ENCODE data around the gene SLIT3. TPM values are rescaled to one million over a fixed set of nuclear protein-coding genes. Genes with fewer than 3 reads are reported as not detected.

SLIT3 gene
- total and polyA plus RNA-seq, 2 experiments from 2014 or later: 0.59 to 0.71 TPM

- Mint-ChIP-seq H3K9me3 (0 out of 3 replicates have a peak, but pooled peaks cover 2% of the 10 kb centered on the region), H3K27me3 (ENCODE audit: insufficient read depth, low read depth, poor library complexity) (peaks cover 8% of the 10 kb centered on the region), H3K4me1 (peaks cover 19% of the 10 kb centered on the region), H3K27ac (no peak overlapping the region), H3K4me3 (no peak overlapping the region), H3K36me3 (ENCODE audit: low read depth) (no peaks in the 10 kb centered on the region)
- Histone ChIP-seq H3K27ac (ENCODE audit: low read depth) (no peak overlapping the region), H3F3A (replicated peaks; ENCODE audit: low read depth) (no peaks in the 10 kb centered on the region), H3K9me2 (ENCODE audit: insufficient read depth) (peaks cover under 1% of the 10 kb centered on the region; the same call in 1 of the 2 replicates), H3K4me2 (no peak overlapping the region), H3K36me3 (ENCODE audit: insufficient read depth) (no peaks in the 10 kb centered on the region), H4K20me1 (replicated peaks; ENCODE audit: insufficient read depth) (no peaks in the 10 kb centered on the region), H3K79me2 (replicated peaks; ENCODE audit: insufficient read depth) (no peaks in the 10 kb centered on the region), H3K27me3 (ENCODE audit: insufficient read depth) (no peaks in the 10 kb centered on the region), H2AFZ (no peak overlapping the region), H3K4me3 (no peak overlapping the region), H3K4me1 (ENCODE audit: insufficient read depth) (no peaks in the 10 kb centered on the region)
- no peak for TF ChIP-seq ZNF114 (CRISPR knock-in tag; IDR thresholded peaks at IDR 0.05)
- TF ChIP-seq EZH2 (IDR thresholded peaks at IDR 0.05; ENCODE audit: low read depth, unreplicated experiment): no peak
- TF ChIP-seq JUNB (IDR thresholded peaks at IDR 0.05; ENCODE audit: unreplicated experiment): no peak
- TF ChIP-seq ETS1 (IDR thresholded peaks at IDR 0.05): no peak
- TF ChIP-seq ZNF331 (CRISPR knock-in tag; IDR thresholded peaks at IDR 0.05; ENCODE audit: low read depth): no peak
- no peak for TF ChIP-seq CREB1 (CRISPR knock-in tag; IDR thresholded peaks at IDR 0.05; ENCODE audit: low read depth)
- no peak for TF ChIP-seq EZH2phosphoT487 (IDR thresholded peaks at IDR 0.05; ENCODE audit: unreplicated experiment)
- no peak for TF ChIP-seq NANOG (IDR thresholded peaks at IDR 0.05; ENCODE audit: borderline replicate concordance)
- no peak for TF ChIP-seq ZNF462 (CRISPR knock-in tag; IDR thresholded peaks at IDR 0.05)
- no peak for TF ChIP-seq CTCF (conservative IDR thresholded peaks at IDR 0.05; ENCODE audit: low read depth in 2 of 2)
- no peak for TF ChIP-seq POLR2AphosphoS5 (IDR thresholded peaks at IDR 0.05; ENCODE audit: low read depth)
- TF ChIP-seq, protein P1, sequence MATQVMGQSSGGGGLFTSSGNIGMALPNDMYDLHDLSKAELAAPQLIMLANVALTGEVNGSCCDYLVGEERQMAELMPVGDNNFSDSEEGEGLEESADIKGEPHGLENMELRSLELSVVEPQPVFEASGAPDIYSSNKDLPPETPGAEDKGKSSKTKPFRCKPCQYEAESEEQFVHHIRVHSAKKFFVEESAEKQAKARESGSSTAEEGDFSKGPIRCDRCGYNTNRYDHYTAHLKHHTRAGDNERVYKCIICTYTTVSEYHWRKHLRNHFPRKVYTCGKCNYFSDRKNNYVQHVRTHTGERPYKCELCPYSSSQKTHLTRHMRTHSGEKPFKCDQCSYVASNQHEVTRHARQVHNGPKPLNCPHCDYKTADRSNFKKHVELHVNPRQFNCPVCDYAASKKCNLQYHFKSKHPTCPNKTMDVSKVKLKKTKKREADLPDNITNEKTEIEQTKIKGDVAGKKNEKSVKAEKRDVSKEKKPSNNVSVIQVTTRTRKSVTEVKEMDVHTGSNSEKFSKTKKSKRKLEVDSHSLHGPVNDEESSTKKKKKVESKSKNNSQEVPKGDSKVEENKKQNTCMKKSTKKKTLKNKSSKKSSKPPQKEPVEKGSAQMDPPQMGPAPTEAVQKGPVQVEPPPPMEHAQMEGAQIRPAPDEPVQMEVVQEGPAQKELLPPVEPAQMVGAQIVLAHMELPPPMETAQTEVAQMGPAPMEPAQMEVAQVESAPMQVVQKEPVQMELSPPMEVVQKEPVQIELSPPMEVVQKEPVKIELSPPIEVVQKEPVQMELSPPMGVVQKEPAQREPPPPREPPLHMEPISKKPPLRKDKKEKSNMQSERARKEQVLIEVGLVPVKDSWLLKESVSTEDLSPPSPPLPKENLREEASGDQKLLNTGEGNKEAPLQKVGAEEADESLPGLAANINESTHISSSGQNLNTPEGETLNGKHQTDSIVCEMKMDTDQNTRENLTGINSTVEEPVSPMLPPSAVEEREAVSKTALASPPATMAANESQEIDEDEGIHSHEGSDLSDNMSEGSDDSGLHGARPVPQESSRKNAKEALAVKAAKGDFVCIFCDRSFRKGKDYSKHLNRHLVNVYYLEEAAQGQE (IDR thresholded peaks at IDR 0.05; ENCODE audit: unreplicated experiment): no peak
- TF ChIP-seq STAT1 (IDR thresholded peaks at IDR 0.05; ENCODE audit: unreplicated experiment): no peak
- DNase-seq (ENCODE audit: low spot score): no peak
- ATAC-seq: no peak
Observed at GRCh38 chr5:169103586-169104181, 197.3 kb downstream of the SLIT3 start.

All from GM23338 (cell line).